GM18907 (cell line): ENCODE data around the gene GRM4.

Experiments
- ATAC-seq: cut with Tn5 transposase; IDR thresholded peaks from one replicate; pipeline ENCODE4 v1.9.1; 2021; ENCODE audit warnings: mild to moderate bottlenecking, moderate library complexity; ENCODE audit not compliant: unreplicated experiment

GRM4 gene

DNA sequence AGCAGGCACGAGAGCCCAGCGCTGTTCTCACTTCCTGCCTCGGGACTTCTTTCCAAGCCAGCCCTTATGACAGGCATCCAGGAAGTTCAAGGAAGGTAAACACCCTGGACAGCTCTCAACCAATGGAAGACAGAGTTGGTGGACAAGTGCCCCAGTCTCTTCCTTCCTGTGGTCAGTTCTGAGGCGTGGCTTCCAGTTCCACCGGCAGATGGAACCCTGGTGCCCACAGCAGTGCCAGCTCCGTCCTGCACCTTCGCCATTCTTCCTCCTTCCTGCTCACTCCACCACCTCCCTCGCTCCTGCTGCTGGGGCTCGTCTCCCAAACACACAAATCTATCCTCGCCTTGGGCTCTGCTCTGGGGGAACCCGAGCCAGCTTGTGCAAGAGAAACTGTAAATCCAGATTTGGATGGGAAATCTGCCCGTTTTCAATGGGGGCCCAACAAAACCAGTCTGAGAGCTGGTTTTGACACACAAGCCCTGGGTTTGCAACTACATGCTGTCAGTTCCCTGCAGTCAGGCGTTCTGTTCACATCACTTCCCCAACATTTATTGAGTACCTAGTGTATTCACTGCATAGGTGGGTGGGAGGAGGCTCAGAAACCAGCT, 162.7 kb downstream of the GRM4 start:
- ATAC-seq: no peak

DNA sequence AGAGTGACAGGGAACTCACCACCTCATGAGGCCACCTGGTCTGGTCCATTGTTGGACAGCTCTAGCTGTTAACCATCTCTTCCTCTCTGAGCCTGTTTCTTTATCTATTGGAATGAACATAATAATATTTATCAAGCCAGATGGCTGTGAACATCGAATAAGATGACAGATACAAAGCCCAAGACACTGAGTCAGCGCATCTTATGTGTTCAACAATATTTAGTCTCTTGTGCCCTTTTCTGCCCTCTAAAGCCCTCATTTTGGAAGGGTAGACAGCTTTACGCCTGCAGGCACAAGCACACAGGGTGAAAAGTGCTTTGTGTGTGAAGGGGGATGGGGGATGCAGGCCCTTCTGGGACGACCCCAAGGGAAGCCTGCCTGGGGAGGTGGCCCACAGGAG, 164.0 kb downstream of the GRM4 start:
- ATAC-seq: no peak

DNA sequence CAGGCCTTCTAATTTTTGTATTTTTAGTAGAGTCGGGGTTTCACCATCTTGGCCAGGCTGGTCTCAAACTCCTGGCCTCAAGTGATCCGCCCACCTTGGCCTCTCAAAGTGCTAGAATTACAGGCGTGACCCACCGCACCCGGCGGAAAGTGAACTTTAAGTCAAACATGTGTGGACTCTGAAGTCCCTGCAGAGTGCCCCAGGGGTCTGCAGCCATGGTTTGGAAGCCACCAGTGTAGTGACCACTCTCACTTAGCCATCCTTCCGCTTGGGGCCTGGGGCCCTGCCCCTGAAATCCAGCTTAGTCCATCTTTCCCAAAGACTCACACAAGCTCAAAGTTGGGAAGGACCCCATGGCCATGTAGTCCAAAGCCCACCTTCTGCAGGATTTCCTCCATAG, 164.5 kb downstream of the GRM4 start:
- ATAC-seq: no peak

DNA sequence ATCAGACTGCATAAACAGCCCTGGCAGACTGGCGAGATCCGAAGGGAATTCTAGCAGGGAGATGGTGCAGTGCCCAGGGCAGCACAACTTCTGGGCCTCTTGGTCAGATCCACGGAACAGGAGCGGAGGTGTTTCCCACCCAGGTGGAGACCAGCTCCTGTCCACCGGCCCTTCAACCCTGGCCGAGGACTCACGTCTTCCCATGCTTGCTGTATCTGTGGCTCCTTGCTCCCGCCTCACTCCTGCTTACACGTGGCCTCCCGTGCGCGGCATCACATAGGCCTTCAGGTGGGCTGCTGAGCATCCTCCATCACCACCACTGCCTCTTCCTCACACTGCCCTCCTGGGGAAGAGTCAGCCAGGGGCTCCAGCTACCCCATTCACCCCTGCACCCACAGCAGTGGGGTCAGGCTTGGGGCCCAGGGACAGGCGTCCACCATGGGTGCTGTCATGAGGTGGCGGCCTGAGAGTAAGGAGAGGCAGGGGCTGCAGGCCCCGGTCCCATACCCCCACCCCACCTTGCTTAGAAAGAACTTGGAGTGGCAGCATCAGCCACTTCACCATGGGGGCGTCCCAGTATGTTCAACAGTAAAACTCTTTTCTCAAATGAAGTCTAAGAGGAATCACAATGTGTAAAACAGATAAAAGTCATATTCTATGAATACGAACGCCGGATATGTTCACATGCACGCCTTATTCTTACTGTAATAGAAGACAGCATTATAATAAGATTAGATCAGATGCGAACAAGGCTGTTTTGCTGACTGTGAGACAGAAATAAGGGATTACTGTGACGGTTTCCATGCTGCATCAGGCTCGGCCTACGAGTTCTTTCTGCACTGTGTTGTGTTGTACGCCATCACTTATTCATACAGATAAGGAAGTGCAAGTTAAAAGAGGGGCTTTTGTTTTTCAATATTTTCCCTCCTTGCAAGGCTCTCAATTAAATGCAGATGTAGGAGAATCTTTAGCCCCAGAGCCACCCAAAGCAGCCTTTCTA, 165.4 kb downstream of the GRM4 start:
- ATAC-seq: no peak

DNA sequence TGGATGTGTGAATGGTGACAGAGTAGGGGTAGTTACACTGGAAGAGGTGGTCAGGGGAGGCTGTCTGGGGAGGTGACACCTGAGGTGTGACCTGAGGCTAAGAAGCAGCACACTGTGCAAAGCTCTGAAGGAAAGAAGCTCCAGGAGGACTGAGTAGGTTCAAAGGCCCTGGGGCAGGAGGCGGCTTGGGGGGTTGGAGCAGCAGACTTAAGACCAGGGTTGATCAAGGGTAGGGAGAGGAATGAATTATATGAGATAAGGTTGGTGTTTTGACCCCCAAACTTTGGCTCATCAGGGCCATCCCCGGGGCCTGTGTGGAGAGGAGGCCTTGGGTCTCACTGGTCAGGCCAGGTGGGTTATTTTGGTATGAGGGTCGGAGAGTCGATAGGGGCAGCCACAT, 166.1 kb downstream of the GRM4 start:
- ATAC-seq: no peak

DNA sequence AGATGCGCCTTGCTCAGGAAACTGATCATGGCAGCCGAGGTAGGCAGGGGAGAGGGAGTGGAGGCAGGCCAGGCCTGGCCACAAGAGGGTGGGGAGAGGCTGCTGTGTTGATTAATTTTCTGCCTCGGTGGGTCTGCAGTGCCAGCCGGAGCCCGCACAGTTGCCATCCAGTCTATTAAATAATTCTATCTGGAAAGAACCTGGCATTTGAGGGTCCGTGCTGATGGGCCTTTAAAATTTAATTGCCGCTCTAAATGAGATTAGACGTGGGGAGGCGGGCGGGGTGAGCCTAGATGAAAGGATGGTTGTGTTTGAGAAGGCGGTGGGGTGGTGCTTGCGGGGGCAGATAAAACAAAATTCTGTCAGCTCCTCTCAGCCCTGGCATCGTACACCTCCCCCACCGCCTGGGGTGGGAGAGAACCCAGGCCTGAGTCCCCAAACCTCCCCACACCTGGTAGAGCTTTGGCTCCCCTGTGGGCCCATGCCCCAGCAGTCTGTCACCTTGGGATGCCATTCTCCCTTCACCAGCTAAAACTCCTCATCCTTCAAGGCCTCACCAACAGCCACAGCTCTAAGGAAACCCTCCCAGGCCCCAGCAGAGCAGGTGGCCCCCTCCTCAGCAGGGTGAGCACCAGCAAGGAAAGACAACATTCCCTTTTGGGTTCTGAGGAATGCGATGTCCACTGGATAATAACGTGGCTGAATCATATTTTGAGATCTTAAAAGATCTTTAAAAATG, 167.3 kb downstream of the GRM4 start:
- no peak for ATAC-seq

DNA sequence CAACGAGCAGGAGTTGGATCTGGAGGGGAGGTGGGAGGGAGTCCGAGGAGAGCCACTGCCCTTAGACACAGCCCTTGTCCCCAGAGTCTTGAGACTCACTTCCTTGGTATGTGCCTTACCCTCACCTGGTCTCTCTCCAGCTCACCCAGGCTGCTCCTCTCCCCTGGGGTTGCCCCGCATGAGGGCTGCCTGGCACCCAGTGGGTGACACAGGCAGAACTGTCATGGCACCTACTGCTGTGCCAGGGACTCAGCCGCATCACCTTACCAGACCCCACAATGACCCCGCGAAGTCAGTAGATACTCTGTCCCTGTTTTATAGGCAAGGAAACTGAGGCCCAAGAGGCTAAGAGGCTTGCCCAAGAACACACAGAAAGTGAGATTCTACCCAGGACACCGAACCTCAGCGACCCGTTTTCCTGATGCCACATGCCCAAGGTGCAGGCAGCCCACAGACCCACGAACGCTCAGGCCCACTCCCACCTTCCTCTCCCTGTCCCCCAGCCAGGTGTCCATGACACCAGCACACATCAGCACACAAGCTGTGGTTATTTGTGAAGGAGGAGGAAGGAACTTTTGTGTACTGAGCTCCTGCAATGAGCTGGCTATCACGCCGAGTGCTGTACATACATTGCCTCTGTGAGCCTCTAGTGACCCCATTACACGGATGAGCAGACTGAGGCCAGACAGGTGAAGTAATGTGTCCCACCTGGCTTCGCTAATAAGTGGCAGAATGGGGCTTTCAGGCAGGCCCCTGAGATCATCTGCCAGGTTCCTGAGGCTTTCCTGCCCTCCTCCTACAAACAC, 168.1 kb downstream of the GRM4 start:
- no peak for ATAC-seq

DNA sequence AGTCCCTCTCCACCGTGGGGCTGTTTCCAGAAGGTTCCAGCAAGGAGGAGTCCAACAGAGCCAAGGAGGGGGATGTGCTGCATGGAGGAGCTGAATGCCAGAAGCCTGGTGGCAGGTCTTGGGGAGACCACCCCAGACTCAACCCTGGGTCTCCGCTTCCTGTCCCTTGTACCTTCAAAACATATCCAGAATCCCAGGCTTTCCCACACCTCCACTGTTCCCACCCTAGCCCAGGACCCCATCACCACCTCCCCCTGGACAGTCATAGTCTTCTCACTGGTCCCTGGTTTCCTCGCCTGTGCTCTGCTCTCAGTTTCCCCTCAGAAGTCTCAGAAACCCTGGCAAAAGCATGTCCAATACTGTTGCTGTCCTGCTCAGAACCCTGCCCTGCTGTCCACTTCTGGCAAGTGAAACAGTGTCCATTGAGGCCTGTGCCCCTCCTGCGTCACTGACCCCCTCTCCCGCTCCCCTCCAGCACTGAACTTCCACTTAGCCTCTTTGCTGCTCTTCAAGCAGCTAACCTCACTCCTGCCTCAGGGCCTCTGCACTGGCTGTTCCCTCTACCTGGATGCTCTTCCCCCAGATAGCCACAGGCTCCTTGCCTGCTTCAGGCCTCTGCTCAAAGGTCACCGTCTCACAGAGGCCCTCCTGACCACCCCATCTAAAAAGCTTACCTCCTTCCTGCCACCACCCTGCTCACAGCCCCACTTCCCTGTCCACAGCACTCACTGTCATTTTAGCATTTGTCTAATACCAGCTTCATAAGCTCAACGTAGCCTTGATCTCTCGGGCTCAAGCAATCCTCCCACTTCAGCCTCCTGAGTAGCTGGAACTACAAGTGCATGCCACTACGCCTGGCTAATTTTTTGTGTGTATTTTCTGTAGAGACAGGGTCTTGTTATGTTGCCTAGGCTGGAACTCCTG, 169.2 kb downstream of the GRM4 start:
- ATAC-seq: no peak

DNA sequence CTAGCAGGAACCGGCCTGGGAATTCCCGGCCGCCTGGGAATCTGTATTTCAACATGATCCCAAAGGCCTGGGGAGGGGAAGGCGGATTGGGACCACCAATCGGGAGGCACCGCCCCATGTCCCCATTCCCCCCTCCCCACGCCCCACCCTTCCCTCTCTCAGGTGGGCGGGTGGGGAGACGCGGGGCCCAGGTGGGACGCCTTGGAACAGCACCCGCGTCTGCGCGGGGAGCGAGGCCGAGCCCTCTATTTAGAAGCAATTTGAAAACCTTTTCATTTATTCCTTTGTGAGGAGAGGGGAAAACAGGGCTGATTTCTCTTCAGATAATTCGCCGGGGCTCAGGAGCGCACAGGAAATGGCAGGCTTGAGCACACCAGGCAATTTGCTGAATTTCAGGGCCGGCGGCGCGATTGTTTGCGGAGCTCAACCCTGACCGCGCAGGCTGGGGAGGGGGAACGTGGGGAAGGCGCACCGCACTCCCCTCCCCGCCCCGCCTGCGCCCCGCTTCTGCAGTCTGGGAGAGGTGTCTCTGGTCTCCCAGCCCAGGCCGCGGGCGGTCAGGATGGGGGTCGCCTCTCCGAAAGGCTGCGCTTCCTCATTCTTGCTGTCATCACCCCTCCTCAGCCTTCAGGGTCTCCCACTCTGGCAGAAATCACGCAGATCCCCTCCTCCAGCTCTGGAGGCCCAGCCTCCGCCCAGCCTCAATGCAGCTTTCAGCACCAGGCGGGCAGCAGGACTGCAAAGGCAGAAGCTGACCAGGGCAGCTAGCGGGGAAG, 170.0 kb downstream of the GRM4 start:
- no peak for ATAC-seq

DNA sequence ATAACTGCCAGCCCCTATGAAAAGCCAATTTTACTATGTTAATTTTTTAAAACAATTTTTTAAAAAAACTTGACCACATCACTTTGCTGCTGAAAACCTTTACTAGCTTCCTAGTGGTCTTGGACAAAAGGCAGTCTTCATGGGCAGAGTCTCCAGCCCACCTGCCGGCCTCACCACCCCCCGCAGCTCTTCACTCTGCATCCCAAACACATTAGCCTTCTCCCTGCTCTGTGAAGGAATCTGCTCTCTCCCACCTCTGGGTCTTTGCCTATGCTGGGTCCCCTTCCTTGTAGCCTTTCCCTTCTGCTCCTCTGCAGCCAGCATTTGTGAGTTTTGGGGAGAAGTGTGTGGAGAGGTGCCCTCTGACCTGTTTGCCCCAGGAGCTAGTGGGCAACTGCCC, 171.4 kb downstream of the GRM4 start:
- no peak for ATAC-seq

DNA sequence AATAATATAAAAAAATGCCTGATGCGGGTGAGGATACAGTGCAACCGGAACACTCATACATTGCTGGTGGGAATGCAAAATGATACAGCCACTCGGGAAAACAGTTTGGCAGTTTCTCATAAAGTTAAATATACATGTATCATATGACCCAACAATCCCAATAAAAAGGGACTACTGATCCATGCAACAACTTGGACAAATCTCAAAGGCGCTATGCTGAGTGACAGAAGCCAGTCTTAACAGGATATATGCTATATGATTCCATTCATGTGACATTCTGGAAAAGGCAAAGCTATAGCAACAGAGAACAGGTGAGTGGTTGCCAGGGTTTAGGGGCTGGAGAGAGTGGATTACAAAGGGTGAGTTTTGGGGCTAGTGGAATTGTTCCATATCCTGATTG, 171.9 kb downstream of the GRM4 start:
- no peak for ATAC-seq

DNA sequence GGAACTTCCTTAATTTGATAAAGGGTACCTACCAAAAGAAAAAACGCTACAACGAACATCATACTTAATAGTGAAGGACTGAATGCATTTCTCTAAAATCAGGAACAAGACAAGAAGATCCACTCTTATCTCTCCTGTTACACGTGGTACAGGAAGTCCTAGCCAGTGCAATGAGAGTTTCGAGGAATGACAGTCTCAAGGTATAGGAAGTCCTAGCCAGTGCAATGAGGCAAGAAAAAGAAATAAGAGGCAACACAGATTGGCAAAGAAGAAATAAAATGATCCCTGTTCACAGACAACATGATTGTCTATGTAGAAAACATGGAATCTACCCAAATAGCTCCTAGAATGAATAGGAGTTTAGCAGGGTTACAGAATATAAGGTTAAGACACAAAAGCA, 174.3 kb downstream of the GRM4 start:
- ATAC-seq: no peak
